GM19397 (cell line): Measurements from ENCODE around the gene DROSHA.

Experiments
- ATAC-seq: cut with Tn5 transposase; IDR thresholded peaks from one replicate; pipeline ENCODE4 v1.9.1; 2021; ENCODE audit warnings: mild to moderate bottlenecking, moderate library complexity; ENCODE audit not compliant: unreplicated experiment

The DROSHA gene

DNA sequence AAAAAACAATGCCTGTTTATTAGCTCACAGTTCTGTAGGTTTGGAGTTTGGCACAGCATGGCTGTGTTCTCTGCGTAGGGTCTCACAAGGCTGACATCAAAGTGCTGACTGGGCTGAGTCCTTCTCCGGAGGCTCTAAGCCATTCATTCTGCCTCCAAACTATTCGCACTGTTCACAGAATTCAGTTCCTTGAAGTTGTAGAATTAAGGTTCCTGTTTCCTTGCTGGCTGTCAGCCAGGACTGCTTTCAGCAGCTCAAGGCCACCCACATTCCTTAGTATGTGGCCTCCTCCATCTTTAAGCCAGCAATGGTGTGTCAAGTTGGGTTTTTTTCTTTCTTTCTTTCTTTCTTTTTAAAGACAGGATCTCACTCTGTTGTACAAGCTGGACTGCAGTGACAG lies 176.6 kb downstream of the DROSHA start:
- ATAC-seq: no peak
